ENCODE data around the gene DERA. TPM values are rescaled to one million over a fixed set of nuclear protein-coding genes. Genes with fewer than 3 reads are reported as not detected.
"Not testable (repeated sequence)": the region's sequence is repeated elsewhere in the genome, so short reads cannot be mapped to it uniquely, and the experiment has no call there.

The DERA gene
- total and polyA plus RNA-seq, 2 experiments from 2014 or later = 57.2 to 64.7 TPM

DNA sequence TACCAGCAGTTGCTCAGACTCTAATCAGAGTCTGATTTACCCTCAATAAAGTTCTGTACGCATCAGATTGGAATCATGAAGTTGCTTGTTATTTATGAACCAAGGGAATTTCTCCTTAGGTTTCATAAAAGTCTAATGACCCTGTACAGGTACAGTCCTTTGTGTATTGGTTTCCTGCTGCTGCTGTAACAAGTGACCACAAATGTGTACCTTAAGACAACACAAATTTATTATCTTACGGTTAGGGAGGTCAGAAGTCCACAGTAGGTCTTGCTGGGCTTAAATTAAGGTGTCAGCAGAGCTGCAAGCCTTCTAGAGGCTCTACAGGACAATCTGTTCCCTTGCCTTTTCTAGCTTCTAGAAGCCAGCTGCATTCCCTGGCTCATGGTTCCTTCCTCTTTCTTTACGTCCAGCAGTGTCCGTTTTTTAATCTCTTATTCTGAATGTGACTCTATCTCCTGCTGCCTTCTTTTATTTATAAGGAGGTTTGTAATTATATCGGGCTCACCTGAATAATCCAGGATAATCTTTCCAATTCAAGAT lies 6.7 kb upstream of the DERA start:
- no peaks in the 10 kb centered on the region for H3K36me3 ChIP-seq (replicated peaks; ENCODE audit: insufficient read depth, low read depth)
- H3K9me2 ChIP-seq (replicated peaks; ENCODE audit: insufficient read depth) = no peaks in the 10 kb centered on the region
- H3K27ac ChIP-seq = no peak overlapping the region
- H3K27me3 ChIP-seq = no peaks in the 10 kb centered on the region
- TF ChIP-seq CTCF (IDR thresholded peaks at IDR 0.05; ENCODE audit: poor library complexity) (no peak), EZH2 (IDR thresholded peaks at IDR 0.05; ENCODE audit: borderline replicate concordance) (no peak), EZH2phosphoT487 (IDR thresholded peaks at IDR 0.05; ENCODE audit: low read depth, severe bottlenecking, unreplicated experiment) (no peak)
- DNase-seq (ENCODE audit: low spot score) = no peak
- H3K9me3 ChIP-seq (ENCODE audit: low read depth) = no peaks in the 10 kb centered on the region
- no peaks in the 10 kb centered on the region for H3K4me1 ChIP-seq (ENCODE audit: insufficient read depth)
- no peak overlapping the region for H3K4me2 ChIP-seq
- H3K4me3 ChIP-seq = no peak overlapping the region
- H2AFZ ChIP-seq = no peak overlapping the region
- peaks cover 2% of the 10 kb centered on the region for H3K79me2 ChIP-seq
- H4K20me1 ChIP-seq (ENCODE audit: insufficient read depth, poor library complexity, severe bottlenecking) = no peaks in the 10 kb centered on the region
- 92% methylated on average over 5 of the region's 5 CpGs for WGBS (ENCODE audit: low lambda C conversion rate, missing lambda C conversion rate)

DNA sequence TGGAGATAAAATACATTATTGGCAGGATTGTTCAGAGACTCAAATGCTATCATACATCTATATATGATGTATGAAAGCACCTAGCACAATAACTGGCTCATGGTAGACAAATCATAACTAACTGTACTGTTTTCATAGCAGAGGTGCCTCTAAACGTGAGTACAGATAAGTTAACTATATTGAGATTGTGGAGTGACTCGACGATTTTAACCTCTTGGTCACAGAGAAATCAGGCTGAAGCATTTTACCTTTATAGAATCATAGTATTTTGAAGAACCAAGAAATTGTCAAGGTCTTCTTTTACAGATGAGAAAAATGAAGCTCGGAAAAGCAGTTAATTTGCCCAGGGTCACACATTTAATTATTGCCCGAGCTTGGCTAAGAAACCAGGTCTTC lies 666 bp upstream of the DERA start:
- H3K9me2 ChIP-seq (replicated peaks; ENCODE audit: insufficient read depth) = no peaks in the 10 kb centered on the region
- no peak overlapping the region for H3K4me3 ChIP-seq
- peak overlapping the region; percentile 80 for H3K4me2 ChIP-seq
- no peak for TF ChIP-seq EZH2 (IDR thresholded peaks at IDR 0.05; ENCODE audit: borderline replicate concordance)
- no peak for TF ChIP-seq EZH2phosphoT487 (IDR thresholded peaks at IDR 0.05; ENCODE audit: low read depth, severe bottlenecking, unreplicated experiment)
- no peak for TF ChIP-seq CTCF (IDR thresholded peaks at IDR 0.05; ENCODE audit: poor library complexity)
- WGBS (ENCODE audit: low lambda C conversion rate, missing lambda C conversion rate) = 60% methylated on average over 5 of the region's 5 CpGs
- no peaks in the 10 kb centered on the region for H3K36me3 ChIP-seq (replicated peaks; ENCODE audit: insufficient read depth, low read depth)
- H3K27ac ChIP-seq = peak overlapping the region; percentile 95
- H3K79me2 ChIP-seq = peaks cover 31% of the 10 kb centered on the region
- no peaks in the 10 kb centered on the region for H3K27me3 ChIP-seq
- H4K20me1 ChIP-seq (ENCODE audit: insufficient read depth, poor library complexity, severe bottlenecking) = no peaks in the 10 kb centered on the region
- no peaks in the 10 kb centered on the region for H3K9me3 ChIP-seq (ENCODE audit: low read depth)
- H2AFZ ChIP-seq = peak overlapping the region; percentile 75
- no peak for DNase-seq (ENCODE audit: low spot score)
- peaks cover 11% of the 10 kb centered on the region for H3K4me1 ChIP-seq (ENCODE audit: insufficient read depth)

DNA sequence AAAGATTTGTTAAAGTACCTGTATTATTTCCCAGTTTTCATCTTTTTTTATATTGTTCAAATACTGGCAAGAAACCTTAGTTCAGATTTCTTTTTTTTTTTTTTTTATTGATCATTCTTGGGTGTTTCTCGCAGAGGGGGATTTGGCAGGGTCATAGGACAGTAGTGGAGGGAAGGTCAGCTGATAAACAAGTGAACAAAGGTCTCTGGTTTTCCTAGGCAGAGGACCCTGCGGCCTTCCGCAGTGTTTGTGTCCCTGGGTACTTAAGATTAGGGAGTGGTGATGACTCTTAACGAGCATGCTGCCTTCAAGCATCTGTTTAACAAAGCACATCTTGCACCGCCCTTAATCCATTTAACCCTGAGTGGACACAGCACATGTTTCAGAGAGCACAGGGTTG lies 799 bp downstream of the DERA start:
- H3K9me3 ChIP-seq (ENCODE audit: low read depth); H4K20me1 ChIP-seq (ENCODE audit: insufficient read depth, poor library complexity, severe bottlenecking); H3K27me3 ChIP-seq; DNase-seq (ENCODE audit: low spot score); H3K9me2 ChIP-seq (replicated peaks; ENCODE audit: insufficient read depth); H3K36me3 ChIP-seq (replicated peaks; ENCODE audit: insufficient read depth, low read depth): not testable (repeated sequence)
- Histone ChIP-seq H3K4me1 (ENCODE audit: insufficient read depth) (peaks cover 11% of the 10 kb centered on the region), H3K27ac (peak overlapping the region; percentile 95), H2AFZ (peak overlapping the region; percentile 87), H3K4me3 (peak overlapping the region; percentile 62), H3K79me2 (peaks cover 46% of the 10 kb centered on the region), H3K4me2 (peak overlapping the region; percentile 80)
- WGBS (ENCODE audit: low lambda C conversion rate, missing lambda C conversion rate) = 32% methylated on average over 5 of the region's 5 CpGs

DNA sequence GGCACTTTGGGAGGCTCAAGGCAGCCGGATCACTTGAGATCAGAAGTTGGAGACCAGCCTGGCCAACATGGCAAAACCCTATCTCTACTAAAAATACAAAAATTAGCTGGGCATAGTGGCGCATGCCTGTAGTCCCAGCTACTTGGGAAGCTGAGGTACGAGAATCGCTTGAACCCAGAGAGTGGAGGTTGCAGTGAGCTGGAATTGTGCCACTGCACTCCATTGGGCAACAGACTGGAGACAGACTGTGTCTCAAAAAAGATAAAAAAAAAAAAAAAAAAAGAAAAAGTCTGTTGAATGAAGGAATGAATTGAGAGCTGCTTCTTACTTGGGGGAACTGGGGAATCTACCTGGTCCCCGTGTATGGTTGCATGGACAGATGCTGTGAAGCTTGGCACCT lies 3.0 kb downstream of the DERA start:
- peaks cover 11% of the 10 kb centered on the region for H3K4me1 ChIP-seq (ENCODE audit: insufficient read depth)
- DNase-seq (ENCODE audit: low spot score) = not testable (repeated sequence)

More for the DNA sequence above, 3.0 kb downstream of the DERA start:
- H4K20me1 ChIP-seq (ENCODE audit: insufficient read depth, poor library complexity, severe bottlenecking); H3K4me2 ChIP-seq; H3K27ac ChIP-seq; H3K27me3 ChIP-seq; H3K36me3 ChIP-seq (replicated peaks; ENCODE audit: insufficient read depth, low read depth); H3K9me3 ChIP-seq (ENCODE audit: low read depth); H2AFZ ChIP-seq; H3K4me3 ChIP-seq; H3K9me2 ChIP-seq (replicated peaks; ENCODE audit: insufficient read depth): not testable (repeated sequence)
- WGBS (ENCODE audit: low lambda C conversion rate, missing lambda C conversion rate) = 93% methylated on average over 5 of the region's 5 CpGs
- peaks cover 67% of the 10 kb centered on the region for H3K79me2 ChIP-seq

Data from hepatocyte (in vitro differentiated cells).